ENCODE results near the gene ZRANB1. TPM values are rescaled to one million over a fixed set of nuclear protein-coding genes. Genes with fewer than 3 reads are reported as not detected.

Gene ZRANB1
- total RNA-seq, 1 donor from 2014 or later = 24.7 TPM

DNA sequence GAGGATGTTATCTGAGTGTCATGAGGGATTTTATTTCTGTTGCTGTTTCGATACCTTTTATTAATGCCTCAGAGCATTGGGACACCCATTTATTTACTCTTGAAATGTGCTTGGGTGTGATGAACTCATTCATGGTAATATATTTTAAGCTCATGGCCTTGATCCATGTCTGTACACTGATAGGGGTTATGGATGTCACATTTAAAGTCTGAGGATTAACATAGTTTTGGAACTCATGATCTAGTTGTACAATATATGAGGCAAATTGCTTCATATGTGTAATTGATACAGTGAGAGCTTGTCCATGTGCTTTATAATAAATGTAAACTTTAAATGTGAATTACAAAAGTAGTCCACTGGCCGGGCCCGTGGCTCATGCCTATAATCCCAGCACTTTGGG is 23.0 kb upstream of the ZRANB1 start:
- DNase-seq (ENCODE audit: low spot score) = no peak
- H3K27ac Mint-ChIP-seq (ENCODE audit: unreplicated experiment) = peak overlapping the region; percentile 97

DNA sequence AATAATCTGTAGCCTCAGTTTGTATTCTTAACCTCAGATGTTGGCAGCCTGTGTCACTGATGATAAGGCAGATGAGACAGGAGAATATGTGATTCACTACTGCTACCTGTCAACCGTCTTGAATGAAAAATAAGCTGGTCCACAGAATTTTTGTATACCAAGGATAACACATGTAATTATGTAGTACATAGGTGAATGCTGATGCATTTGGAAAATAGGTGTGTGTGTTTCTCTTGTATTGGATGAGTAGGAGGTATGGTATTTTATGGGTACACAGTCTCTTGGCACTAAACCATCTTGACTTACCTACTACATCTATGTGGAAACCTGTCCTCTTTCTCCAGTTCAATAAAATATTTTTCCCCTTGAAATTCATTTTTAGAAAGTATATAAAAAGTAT is 20.7 kb upstream of the ZRANB1 start:
- H3K9me3 Mint-ChIP-seq (ENCODE audit: low read depth) = no peaks in the 10 kb centered on the region
- H3K4me1 Mint-ChIP-seq (ENCODE audit: low read depth) = peaks cover 48% of the 10 kb centered on the region
- H3K36me3 Mint-ChIP-seq (ENCODE audit: low read depth) = no peaks in the 10 kb centered on the region

More for the DNA sequence above, 23.0 kb upstream of the ZRANB1 start:
- Mint-ChIP-seq H3K4me3 (ENCODE audit: unreplicated experiment) (peak overlapping the region; percentile 95), H3K9me3 (ENCODE audit: low read depth) (no peaks in the 10 kb centered on the region), H3K36me3 (ENCODE audit: low read depth) (no peaks in the 10 kb centered on the region), H3K4me1 (ENCODE audit: low read depth) (peaks cover 38% of the 10 kb centered on the region), H3K27me3 (ENCODE audit: low read depth) (no peaks in the 10 kb centered on the region)
- TF ChIP-seq, protein P1, sequence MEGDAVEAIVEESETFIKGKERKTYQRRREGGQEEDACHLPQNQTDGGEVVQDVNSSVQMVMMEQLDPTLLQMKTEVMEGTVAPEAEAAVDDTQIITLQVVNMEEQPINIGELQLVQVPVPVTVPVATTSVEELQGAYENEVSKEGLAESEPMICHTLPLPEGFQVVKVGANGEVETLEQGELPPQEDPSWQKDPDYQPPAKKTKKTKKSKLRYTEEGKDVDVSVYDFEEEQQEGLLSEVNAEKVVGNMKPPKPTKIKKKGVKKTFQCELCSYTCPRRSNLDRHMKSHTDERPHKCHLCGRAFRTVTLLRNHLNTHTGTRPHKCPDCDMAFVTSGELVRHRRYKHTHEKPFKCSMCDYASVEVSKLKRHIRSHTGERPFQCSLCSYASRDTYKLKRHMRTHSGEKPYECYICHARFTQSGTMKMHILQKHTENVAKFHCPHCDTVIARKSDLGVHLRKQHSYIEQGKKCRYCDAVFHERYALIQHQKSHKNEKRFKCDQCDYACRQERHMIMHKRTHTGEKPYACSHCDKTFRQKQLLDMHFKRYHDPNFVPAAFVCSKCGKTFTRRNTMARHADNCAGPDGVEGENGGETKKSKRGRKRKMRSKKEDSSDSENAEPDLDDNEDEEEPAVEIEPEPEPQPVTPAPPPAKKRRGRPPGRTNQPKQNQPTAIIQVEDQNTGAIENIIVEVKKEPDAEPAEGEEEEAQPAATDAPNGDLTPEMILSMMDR (IDR thresholded peaks at IDR 0.05) = no peak

DNA sequence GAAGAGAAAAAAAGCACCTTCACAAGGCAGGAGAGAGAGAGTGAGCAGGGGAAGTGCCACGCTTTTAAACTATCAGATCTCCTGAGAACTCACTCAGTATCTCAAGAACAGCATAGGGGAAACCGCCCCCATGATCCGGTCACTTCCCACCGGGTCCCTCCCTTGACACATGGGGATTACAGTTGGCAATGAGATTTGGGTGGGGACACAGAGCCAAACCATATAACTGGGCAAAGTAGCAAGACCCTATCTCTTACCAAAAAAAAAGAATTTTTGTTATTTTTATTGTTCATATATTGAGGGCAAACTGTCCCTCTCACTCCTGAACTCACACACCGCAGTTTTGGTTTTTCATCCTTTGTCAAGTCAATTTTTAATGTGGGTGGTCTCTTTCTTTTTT is 18.2 kb upstream of the ZRANB1 start:
- Mint-ChIP-seq H3K4me1 (ENCODE audit: low read depth) (peaks cover 41% of the 10 kb centered on the region), H3K27me3 (ENCODE audit: low read depth) (no peaks in the 10 kb centered on the region), H3K4me3 (ENCODE audit: unreplicated experiment) (no peak overlapping the region), H3K9me3 (ENCODE audit: low read depth) (no peaks in the 10 kb centered on the region), H3K27ac (ENCODE audit: unreplicated experiment) (no peak overlapping the region), H3K36me3 (ENCODE audit: low read depth) (peaks cover 2% of the 10 kb centered on the region)
- TF ChIP-seq, protein P1 (IDR thresholded peaks at IDR 0.05) = no peak
- no peak for DNase-seq (ENCODE audit: low spot score)

More for the DNA sequence above, 20.7 kb upstream of the ZRANB1 start:
- TF ChIP-seq, protein P1 (IDR thresholded peaks at IDR 0.05) = no peak
- no peaks in the 10 kb centered on the region for H3K27me3 Mint-ChIP-seq (ENCODE audit: low read depth)
- no peak for DNase-seq (ENCODE audit: low spot score)
- H3K4me3 Mint-ChIP-seq (ENCODE audit: unreplicated experiment) = no peak overlapping the region
- H3K27ac Mint-ChIP-seq (ENCODE audit: unreplicated experiment) = peak overlapping the region; percentile 17

DNA sequence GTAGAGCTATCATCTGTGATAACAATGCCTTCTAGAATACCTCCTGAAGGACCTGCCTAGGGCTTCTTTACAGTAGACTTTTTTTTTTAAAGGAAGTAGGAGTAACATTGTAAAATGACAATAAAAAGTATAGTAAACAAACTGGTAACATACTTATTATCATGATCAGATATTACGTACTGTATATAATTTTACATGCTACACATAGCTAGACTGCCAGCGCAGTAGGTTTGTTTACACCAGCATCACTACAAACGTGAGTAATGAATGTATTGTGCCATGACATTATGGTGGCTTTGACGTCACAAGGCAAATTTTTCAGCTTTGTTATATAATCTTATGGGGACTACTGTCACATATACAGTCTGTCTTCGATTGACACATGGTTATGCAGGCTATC is 15.4 kb upstream of the ZRANB1 start:
- H3K4me3 Mint-ChIP-seq (ENCODE audit: unreplicated experiment) = no peak overlapping the region
- H3K27me3 Mint-ChIP-seq (ENCODE audit: low read depth) = no peaks in the 10 kb centered on the region
- DNase-seq (ENCODE audit: low spot score) = no peak
- H3K36me3 Mint-ChIP-seq (ENCODE audit: low read depth) = peaks cover 3% of the 10 kb centered on the region
- no peak overlapping the region for H3K27ac Mint-ChIP-seq (ENCODE audit: unreplicated experiment)
- H3K9me3 Mint-ChIP-seq (ENCODE audit: low read depth) = no peaks in the 10 kb centered on the region
- peaks cover 19% of the 10 kb centered on the region for H3K4me1 Mint-ChIP-seq (ENCODE audit: low read depth)
- TF ChIP-seq, protein P1 (IDR thresholded peaks at IDR 0.05) = no peak

DNA sequence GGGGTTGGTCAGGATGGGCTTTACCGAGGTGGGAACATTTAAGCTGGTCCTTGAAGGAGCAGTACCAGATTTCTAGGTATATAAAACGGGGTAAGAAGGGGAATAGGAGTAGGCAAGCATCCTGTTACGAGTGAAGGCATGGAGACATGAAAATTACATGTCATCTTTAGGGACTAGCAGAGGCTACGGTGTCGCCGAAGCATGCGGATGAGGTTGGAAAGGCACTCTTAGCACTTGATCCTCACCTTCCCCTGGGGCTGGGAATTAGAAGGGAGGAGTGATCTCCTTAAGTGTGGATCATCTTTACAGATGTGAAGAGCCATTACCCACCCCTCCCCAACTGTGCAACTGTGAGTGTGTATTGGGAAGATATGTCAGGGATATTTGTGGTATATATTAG is 13.8 kb upstream of the ZRANB1 start:
- Mint-ChIP-seq H3K4me1 (ENCODE audit: low read depth) (peaks cover 19% of the 10 kb centered on the region), H3K36me3 (ENCODE audit: low read depth) (peaks cover 8% of the 10 kb centered on the region), H3K27me3 (ENCODE audit: low read depth) (no peaks in the 10 kb centered on the region), H3K4me3 (ENCODE audit: unreplicated experiment) (no peak overlapping the region), H3K27ac (ENCODE audit: unreplicated experiment) (no peak overlapping the region), H3K9me3 (ENCODE audit: low read depth) (peaks cover 6% of the 10 kb centered on the region)
- TF ChIP-seq, protein P1 (IDR thresholded peaks at IDR 0.05) = no peak
- no peak for DNase-seq (ENCODE audit: low spot score)

Measured in chondrocyte (in vitro differentiated cells).